Measurements from ENCODE around the gene SH3PXD2A. TPM values are rescaled to one million over a fixed set of nuclear protein-coding genes. Genes with fewer than 3 reads are reported as not detected.
"Not testable (repeated sequence)": the region's sequence is repeated elsewhere in the genome, so short reads cannot be mapped to it uniquely, and the experiment has no call there.

The SH3PXD2A gene
- total RNA-seq, 4 donors from 2014 or later: 9.4 to 20.6 (median 11.2) TPM

GRCh38 chr10:103816431-103816830 lies 38.9 kb downstream of the SH3PXD2A start:
- H3K4me1 ChIP-seq: peaks cover 5 to 18% of the 10 kb centered on the region in 2 donors
- no peaks in the 10 kb centered on the region for H3K9me3 ChIP-seq
- DNase-seq: no peak
- intact Hi-C loops (cut with DNase I): no loop called here
- no peak for TF ChIP-seq CTCF (IDR thresholded peaks at IDR 0.05)
- no peak for TF ChIP-seq POLR2A (IDR thresholded peaks at IDR 0.05)
- WGBS, 2 donors: 83 to 89% methylated on average over 6 of the region's 6 CpGs
- H3K4me3 ChIP-seq (replicated peaks in 1 of 3): no peak overlapping the region
- no peaks in the 10 kb centered on the region for H3K36me3 ChIP-seq
- no peak overlapping the region for H3K27ac ChIP-seq
- H3K27me3 ChIP-seq: no peaks in the 10 kb centered on the region

- TF ChIP-seq POLR2A (IDR thresholded peaks at IDR 0.05): no peak
- TF ChIP-seq CTCF (IDR thresholded peaks at IDR 0.05): no peak
- intact Hi-C loops (cut with DNase I): no loop called here
- no peak overlapping the region for H3K27ac ChIP-seq
- 90% methylated on average over 4 of the region's 4 CpGs for WGBS, 2 donors
- H3K4me3 ChIP-seq (replicated peaks in 1 of 3): no peak overlapping the region
- no peaks in the 10 kb centered on the region for H3K36me3 ChIP-seq
- H3K9me3 ChIP-seq: no peaks in the 10 kb centered on the region
- H3K27me3 ChIP-seq: no peaks in the 10 kb centered on the region
- H3K4me1 ChIP-seq: peaks cover 0 to 7% of the 10 kb centered on the region in 2 donors
- DNase-seq: no peak
Measured at GRCh38 chr10:103814626-103815370, 40.6 kb downstream of the SH3PXD2A start.

GRCh38 chr10:103814105-103814504 lies 41.3 kb downstream of the SH3PXD2A start:
- no peak for DNase-seq
- Histone ChIP-seq H3K9me3 (no peaks in the 10 kb centered on the region), H3K4me1 (peaks cover 0 to 1% of the 10 kb centered on the region in 2 donors), H3K27ac (no peak overlapping the region), H3K27me3 (no peaks in the 10 kb centered on the region), H3K36me3 (no peaks in the 10 kb centered on the region), H3K4me3 (replicated peaks in 1 of 3) (no peak overlapping the region)
- intact Hi-C loops (cut with DNase I): no loop called here
- TF ChIP-seq CTCF (IDR thresholded peaks at IDR 0.05) (no peak), POLR2A (IDR thresholded peaks at IDR 0.05) (no peak)
- 73 to 81% methylated on average over 7 of the region's 7 CpGs for WGBS, 2 donors

GRCh38 chr10:103813312-103813711 lies 42.1 kb downstream of the SH3PXD2A start:
- H3K9me3 ChIP-seq; H3K27me3 ChIP-seq; H3K27ac ChIP-seq; DNase-seq; H3K36me3 ChIP-seq; H3K4me1 ChIP-seq; intact Hi-C loops (cut with DNase I); H3K4me3 ChIP-seq (replicated peaks in 1 of 3): not testable (repeated sequence)
- WGBS, 2 donors: 97 to 99% methylated on average over 4 of the region's 4 CpGs

- peaks cover 0 to 3% of the 10 kb centered on the region in 2 donors for H3K4me1 ChIP-seq
- no peaks in the 10 kb centered on the region for H3K27me3 ChIP-seq
- no peak overlapping the region for H3K27ac ChIP-seq
- no peak overlapping the region for H3K4me3 ChIP-seq (replicated peaks in 1 of 3)
- 58 to 74% methylated on average over 4 of the region's 4 CpGs for WGBS, 2 donors
- no peaks in the 10 kb centered on the region for H3K36me3 ChIP-seq
- TF ChIP-seq CTCF (IDR thresholded peaks at IDR 0.05) (no peak), POLR2A (IDR thresholded peaks at IDR 0.05) (no peak)
- peak; percentile 9 to 21 for DNase-seq
- H3K9me3 ChIP-seq: no peaks in the 10 kb centered on the region
- intact Hi-C loops (cut with DNase I): no loop called here
Measured at GRCh38 chr10:103812432-103812831, 42.9 kb downstream of the SH3PXD2A start.
